GM19438 (cell line): ENCODE data around the gene SCYL1.

Experiments
- ATAC-seq: cut with Tn5 transposase; IDR thresholded peaks from one replicate; pipeline ENCODE4 v1.9.1; 2021; ENCODE audit warnings: low read depth; ENCODE audit not compliant: unreplicated experiment

Gene SCYL1

GRCh38 chr11:65524741-65525545, at the start of gene SCYL1:
Gene SCYL1, plus strand, starts transcription at chr11:65525083. Its CDS starts 71 bp downstream, at chr11:65525154.
- no peak for ATAC-seq

- no peak for ATAC-seq
Measured at GRCh38 chr11:65476632-65477148, 48.2 kb upstream of the SCYL1 start.

GRCh38 chr11:65477149-65477965, 47.5 kb upstream of the SCYL1 start:
- ATAC-seq: peak; percentile 70

- ATAC-seq: no peak
Measured at GRCh38 chr11:65478388-65479183, 46.3 kb upstream of the SCYL1 start.

- no peak for ATAC-seq
Measured at GRCh38 chr11:65479184-65480145, 45.4 kb upstream of the SCYL1 start.

- no peak for ATAC-seq
Measured at GRCh38 chr11:65482306-65482850, 42.5 kb upstream of the SCYL1 start.

GRCh38 chr11:65485920-65486219, 39.0 kb upstream of the SCYL1 start:
- ATAC-seq: no peak

GRCh38 chr11:65486570-65487466, 38.1 kb upstream of the SCYL1 start:
- ATAC-seq: no peak

- peak; percentile 57 for ATAC-seq
Measured at GRCh38 chr11:65487467-65488272, 37.2 kb upstream of the SCYL1 start.

- ATAC-seq: no peak
Measured at GRCh38 chr11:65488273-65489034, 36.4 kb upstream of the SCYL1 start.

- no peak for ATAC-seq
Measured at GRCh38 chr11:65489035-65489705, 35.7 kb upstream of the SCYL1 start.

- ATAC-seq: no peak
Measured at GRCh38 chr11:65489706-65490320, 35.1 kb upstream of the SCYL1 start.

GRCh38 chr11:65491163-65491465, 33.8 kb upstream of the SCYL1 start:
- ATAC-seq: no peak

- no peak for ATAC-seq
Measured at GRCh38 chr11:65491614-65492386, 33.1 kb upstream of the SCYL1 start.

GRCh38 chr11:65492387-65492636, 32.6 kb upstream of the SCYL1 start:
- ATAC-seq: no peak
